Measurements from ENCODE around the gene PTPRE. TPM values are rescaled to one million over a fixed set of nuclear protein-coding genes. Genes with fewer than 3 reads are reported as not detected.

Gene PTPRE
- total RNA-seq, 1 experiment from 2014 or later, result 3.1 TPM

DNA sequence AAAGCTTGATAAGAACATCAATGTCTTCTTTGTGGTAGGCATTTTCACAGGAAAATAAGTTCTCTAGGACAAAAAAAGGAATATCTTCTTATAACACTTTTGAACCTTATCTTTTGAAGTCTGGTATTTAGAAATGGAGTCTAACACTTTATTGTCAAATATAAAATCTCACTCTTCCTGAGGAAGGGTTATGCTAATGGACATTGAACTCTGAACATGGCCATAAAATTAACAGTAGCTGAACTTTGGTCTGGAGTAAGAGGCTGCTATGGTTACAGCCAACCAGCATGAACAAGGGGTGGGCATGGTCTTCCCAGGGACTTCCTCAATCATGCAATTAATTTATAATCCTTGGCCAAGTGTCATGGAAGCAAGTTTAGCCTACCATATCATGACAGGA is 14.2 kb upstream of the PTPRE start, which contains the start of gene CLRN3:
CLRN3 (minus strand) TSS at position 199 of the 400 bp plus-strand sequence; CDS start at position 42, 157 bp downstream.
- 0 out of 2 replicates have a peak, but pooled peaks cover under 1% of the 10 kb centered on the region for H3K4me1 Mint-ChIP-seq
- POLR2A ChIA-PET, result no interaction called here
- no peaks in the 10 kb centered on the region for H3K36me3 Mint-ChIP-seq
- no peaks in the 10 kb centered on the region; the same call in 1 of the 2 replicates for H3K27me3 Mint-ChIP-seq (ENCODE audit: low read depth)
- CTCF ChIA-PET, result interaction anchor here (1.2 kb wide), 1 partner anchor 186 kb away, joined by 3 read pairs; no protein-coding TSS in a partner anchor
- H3K4me3 Mint-ChIP-seq, result no peak within 1 kb of the TSS
- DNase-seq (ENCODE audit: low spot score), result no peak
- TF ChIP-seq, protein P1, sequence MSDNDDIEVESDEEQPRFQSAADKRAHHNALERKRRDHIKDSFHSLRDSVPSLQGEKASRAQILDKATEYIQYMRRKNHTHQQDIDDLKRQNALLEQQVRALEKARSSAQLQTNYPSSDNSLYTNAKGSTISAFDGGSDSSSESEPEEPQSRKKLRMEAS (CRISPR knock-in tag; IDR thresholded peaks at IDR 0.05), result no peak
- TF ChIP-seq JAZF1 (CRISPR knock-in tag; IDR thresholded peaks at IDR 0.05), result no peak
- no peak for TF ChIP-seq PRRX2 (CRISPR knock-in tag; IDR thresholded peaks at IDR 0.05)
- TF ChIP-seq NFYB (CRISPR knock-in tag; conservative IDR thresholded peaks at IDR 0.05; ENCODE audit: low read depth), result no peak
- TF ChIP-seq ZNF671 (CRISPR knock-in tag; IDR thresholded peaks at IDR 0.05), result no peak
- TF ChIP-seq ZNF416 (CRISPR knock-in tag; IDR thresholded peaks at IDR 0.05), result no peak
- no peak for TF ChIP-seq OVOL2 (CRISPR knock-in tag; IDR thresholded peaks at IDR 0.05; ENCODE audit: borderline replicate concordance)
- H3K9me3 Mint-ChIP-seq, result 0 out of 2 replicates have a peak, but pooled peaks cover 5% of the 10 kb centered on the region
- no peak for ATAC-seq
- no peak within 1 kb of the TSS for H3K27ac Mint-ChIP-seq

DNA sequence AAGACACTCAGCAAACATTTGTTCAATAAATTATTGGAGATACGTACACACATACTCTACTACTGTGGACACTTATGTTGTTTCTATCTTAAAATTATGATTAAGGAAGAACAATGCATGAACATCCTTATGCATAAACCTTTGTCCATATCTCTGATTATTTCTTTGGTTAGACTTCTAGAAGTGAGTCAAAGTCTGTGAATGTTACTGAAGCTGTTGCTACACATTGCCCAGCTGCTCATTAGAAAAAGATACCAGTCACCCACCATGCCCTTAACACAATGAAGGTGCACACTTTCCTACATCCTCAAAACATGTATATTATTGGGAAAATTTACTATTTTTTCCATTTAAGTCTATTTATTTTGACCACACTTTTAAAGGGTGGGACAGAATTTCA is 12.8 kb upstream of the PTPRE start:
- CTCF ChIA-PET, result interaction anchor here (1.2 kb wide), 1 partner anchor 175 kb away, joined by 4 read pairs; no protein-coding TSS in a partner anchor
- no peak for ATAC-seq
- no peaks in the 10 kb centered on the region for H3K4me1 Mint-ChIP-seq
- no peak overlapping the region for H3K4me3 Mint-ChIP-seq
- DNase-seq (ENCODE audit: low spot score), result no peak
- POLR2A ChIA-PET, result no interaction called here
- H3K27ac Mint-ChIP-seq, result no peak overlapping the region
- no peak for TF ChIP-seq MXD4 (CRISPR knock-in tag; IDR thresholded peaks at IDR 0.05; ENCODE audit: borderline replicate concordance)
- TF ChIP-seq ZNF671 (CRISPR knock-in tag; IDR thresholded peaks at IDR 0.05), result no peak
- no peak for TF ChIP-seq MYBL2 (CRISPR knock-in tag; IDR thresholded peaks at IDR 0.05)
- TF ChIP-seq PRRX2 (CRISPR knock-in tag; IDR thresholded peaks at IDR 0.05), result no peak
- no peak for TF ChIP-seq ZNF219 (CRISPR knock-in tag; IDR thresholded peaks at IDR 0.05; ENCODE audit: borderline replicate concordance)
- TF ChIP-seq, protein P2, sequence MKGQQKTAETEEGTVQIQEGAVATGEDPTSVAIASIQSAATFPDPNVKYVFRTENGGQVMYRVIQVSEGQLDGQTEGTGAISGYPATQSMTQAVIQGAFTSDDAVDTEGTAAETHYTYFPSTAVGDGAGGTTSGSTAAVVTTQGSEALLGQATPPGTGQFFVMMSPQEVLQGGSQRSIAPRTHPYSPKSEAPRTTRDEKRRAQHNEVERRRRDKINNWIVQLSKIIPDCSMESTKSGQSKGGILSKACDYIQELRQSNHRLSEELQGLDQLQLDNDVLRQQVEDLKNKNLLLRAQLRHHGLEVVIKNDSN (CRISPR knock-in tag; IDR thresholded peaks at IDR 0.05), result no peak
- no peak for TF ChIP-seq TEAD1 (CRISPR knock-in tag; IDR thresholded peaks at IDR 0.05)
- TF ChIP-seq, protein P3, sequence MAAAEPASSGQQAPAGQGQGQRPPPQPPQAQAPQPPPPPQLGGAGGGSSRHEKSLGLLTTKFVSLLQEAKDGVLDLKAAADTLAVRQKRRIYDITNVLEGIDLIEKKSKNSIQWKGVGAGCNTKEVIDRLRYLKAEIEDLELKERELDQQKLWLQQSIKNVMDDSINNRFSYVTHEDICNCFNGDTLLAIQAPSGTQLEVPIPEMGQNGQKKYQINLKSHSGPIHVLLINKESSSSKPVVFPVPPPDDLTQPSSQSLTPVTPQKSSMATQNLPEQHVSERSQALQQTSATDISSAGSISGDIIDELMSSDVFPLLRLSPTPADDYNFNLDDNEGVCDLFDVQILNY (CRISPR knock-in tag; IDR thresholded peaks at IDR 0.05), result no peak
- no peak for TF ChIP-seq ZNF396 (CRISPR knock-in tag; IDR thresholded peaks at IDR 0.05; ENCODE audit: borderline replicate concordance)
- no peak for TF ChIP-seq NR1H2 (CRISPR knock-in tag; IDR thresholded peaks at IDR 0.05)
- TF ChIP-seq, protein P4, sequence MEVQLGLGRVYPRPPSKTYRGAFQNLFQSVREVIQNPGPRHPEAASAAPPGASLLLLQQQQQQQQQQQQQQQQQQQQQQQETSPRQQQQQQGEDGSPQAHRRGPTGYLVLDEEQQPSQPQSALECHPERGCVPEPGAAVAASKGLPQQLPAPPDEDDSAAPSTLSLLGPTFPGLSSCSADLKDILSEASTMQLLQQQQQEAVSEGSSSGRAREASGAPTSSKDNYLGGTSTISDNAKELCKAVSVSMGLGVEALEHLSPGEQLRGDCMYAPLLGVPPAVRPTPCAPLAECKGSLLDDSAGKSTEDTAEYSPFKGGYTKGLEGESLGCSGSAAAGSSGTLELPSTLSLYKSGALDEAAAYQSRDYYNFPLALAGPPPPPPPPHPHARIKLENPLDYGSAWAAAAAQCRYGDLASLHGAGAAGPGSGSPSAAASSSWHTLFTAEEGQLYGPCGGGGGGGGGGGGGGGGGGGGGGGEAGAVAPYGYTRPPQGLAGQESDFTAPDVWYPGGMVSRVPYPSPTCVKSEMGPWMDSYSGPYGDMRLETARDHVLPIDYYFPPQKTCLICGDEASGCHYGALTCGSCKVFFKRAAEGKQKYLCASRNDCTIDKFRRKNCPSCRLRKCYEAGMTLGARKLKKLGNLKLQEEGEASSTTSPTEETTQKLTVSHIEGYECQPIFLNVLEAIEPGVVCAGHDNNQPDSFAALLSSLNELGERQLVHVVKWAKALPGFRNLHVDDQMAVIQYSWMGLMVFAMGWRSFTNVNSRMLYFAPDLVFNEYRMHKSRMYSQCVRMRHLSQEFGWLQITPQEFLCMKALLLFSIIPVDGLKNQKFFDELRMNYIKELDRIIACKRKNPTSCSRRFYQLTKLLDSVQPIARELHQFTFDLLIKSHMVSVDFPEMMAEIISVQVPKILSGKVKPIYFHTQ (CRISPR knock-in tag; IDR thresholded peaks at IDR 0.05), result no peak
- TF ChIP-seq, protein P5, sequence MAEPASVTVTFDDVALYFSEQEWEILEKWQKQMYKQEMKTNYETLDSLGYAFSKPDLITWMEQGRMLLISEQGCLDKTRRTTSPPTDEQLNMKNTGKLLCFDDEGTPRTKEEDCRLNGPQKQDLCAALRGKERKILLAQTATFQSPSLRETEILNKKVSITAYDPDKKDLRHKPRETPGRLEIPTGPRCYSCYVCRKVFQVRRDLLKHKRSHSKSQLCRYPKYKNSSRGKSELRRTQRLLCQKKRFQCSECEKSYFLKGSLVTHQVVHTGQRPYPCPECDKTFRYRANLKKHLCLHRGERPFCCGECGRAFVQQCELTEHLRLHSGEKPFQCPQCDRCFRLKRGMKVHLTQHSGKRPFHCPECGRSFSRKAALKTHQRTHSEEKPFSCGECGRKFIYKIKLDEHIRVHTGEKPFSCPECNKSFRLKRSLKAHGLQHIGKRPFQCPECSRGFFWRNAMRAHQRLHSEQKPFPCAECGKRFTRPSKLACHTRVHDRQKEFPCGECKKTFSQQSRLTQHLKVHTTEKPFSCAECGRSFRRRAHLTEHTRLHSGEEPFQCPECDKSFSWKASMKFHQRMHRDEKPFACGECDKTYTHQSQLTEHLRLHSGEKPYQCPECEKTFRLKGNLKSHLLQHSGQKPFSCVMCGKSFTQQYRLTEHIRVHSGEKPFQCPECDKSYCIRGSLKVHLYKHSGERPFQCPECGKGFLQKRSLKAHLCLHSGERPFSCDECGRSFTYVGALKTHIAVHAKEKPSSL (CRISPR knock-in tag; conservative IDR thresholded peaks at IDR 0.05), result no peak
- TF ChIP-seq, protein P6, sequence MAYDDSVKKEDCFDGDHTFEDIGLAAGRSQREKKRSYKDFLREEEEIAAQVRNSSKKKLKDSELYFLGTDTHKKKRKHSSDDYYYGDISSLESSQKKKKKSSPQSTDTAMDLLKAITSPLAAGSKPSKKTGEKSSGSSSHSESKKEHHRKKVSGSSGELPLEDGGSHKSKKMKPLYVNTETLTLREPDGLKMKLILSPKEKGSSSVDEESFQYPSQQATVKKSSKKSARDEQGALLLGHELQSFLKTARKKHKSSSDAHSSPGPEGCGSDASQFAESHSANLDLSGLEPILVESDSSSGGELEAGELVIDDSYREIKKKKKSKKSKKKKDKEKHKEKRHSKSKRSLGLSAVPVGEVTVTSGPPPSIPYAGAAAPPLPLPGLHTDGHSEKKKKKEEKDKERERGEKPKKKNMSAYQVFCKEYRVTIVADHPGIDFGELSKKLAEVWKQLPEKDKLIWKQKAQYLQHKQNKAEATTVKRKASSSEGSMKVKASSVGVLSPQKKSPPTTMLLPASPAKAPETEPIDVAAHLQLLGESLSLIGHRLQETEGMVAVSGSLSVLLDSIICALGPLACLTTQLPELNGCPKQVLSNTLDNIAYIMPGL (CRISPR knock-in tag; IDR thresholded peaks at IDR 0.05), result no peak
- TF ChIP-seq GRHL2 (CRISPR knock-in tag; IDR thresholded peaks at IDR 0.05; ENCODE audit: insufficient replicate concordance, severe bottlenecking), result no peak
- no peak for TF ChIP-seq JUN (CRISPR knock-in tag; IDR thresholded peaks at IDR 0.05)
- TF ChIP-seq ZNF232 (CRISPR knock-in tag; IDR thresholded peaks at IDR 0.05), result no peak
- TF ChIP-seq, protein P7, sequence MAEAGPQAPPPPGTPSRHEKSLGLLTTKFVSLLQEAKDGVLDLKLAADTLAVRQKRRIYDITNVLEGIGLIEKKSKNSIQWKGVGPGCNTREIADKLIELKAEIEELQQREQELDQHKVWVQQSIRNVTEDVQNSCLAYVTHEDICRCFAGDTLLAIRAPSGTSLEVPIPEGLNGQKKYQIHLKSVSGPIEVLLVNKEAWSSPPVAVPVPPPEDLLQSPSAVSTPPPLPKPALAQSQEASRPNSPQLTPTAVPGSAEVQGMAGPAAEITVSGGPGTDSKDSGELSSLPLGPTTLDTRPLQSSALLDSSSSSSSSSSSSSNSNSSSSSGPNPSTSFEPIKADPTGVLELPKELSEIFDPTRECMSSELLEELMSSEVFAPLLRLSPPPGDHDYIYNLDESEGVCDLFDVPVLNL (CRISPR knock-in tag; IDR thresholded peaks at IDR 0.05; ENCODE audit: borderline replicate concordance, low read depth), result no peak
- TF ChIP-seq, protein P8, sequence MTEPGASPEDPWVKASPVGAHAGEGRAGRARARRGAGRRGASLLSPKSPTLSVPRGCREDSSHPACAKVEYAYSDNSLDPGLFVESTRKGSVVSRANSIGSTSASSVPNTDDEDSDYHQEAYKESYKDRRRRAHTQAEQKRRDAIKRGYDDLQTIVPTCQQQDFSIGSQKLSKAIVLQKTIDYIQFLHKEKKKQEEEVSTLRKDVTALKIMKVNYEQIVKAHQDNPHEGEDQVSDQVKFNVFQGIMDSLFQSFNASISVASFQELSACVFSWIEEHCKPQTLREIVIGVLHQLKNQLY (CRISPR knock-in tag; IDR thresholded peaks at IDR 0.05), result no peak
- TF ChIP-seq, protein P9, sequence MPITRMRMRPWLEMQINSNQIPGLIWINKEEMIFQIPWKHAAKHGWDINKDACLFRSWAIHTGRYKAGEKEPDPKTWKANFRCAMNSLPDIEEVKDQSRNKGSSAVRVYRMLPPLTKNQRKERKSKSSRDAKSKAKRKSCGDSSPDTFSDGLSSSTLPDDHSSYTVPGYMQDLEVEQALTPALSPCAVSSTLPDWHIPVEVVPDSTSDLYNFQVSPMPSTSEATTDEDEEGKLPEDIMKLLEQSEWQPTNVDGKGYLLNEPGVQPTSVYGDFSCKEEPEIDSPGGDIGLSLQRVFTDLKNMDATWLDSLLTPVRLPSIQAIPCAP (CRISPR knock-in tag; IDR thresholded peaks at IDR 0.05), result no peak
- no peaks in the 10 kb centered on the region for H3K36me3 Mint-ChIP-seq
- H3K27me3 Mint-ChIP-seq (ENCODE audit: low read depth), result no peaks in the 10 kb centered on the region; the same call in 1 of the 2 replicates
- H3K9me3 Mint-ChIP-seq, result peaks cover 11% of the 10 kb centered on the region
